OCI-LY1 (cell line): ENCODE results near the gene C16orf89.

Experiments used
- EZH2 ChIP-seq: fragments of 200-600 bp; sonication (generic), shearing (Covaris generic); IDR thresholded peaks from 2 replicates; pipeline ENCODE4 v1.8.0; 2017; ENCODE audit warnings: borderline replicate concordance, mixed run types, mild to moderate bottlenecking, antibody characterized with exemption, low read length, moderate library complexity, mixed read lengths
- TF ChIP-seq, protein P1 (sequence below): fragments of 200-600 bp; sonication (generic), shearing (Covaris generic); IDR thresholded peaks from 2 replicates; pipeline ENCODE4 v1.5.1; 2017; ENCODE audit warnings: mild to moderate bottlenecking, antibody characterized with exemption, low read length, moderate library complexity, mixed read lengths

GRCh38 chr16:5020551-5020950 is 45.2 kb downstream of the C16orf89 start:
- TF ChIP-seq, protein P1, sequence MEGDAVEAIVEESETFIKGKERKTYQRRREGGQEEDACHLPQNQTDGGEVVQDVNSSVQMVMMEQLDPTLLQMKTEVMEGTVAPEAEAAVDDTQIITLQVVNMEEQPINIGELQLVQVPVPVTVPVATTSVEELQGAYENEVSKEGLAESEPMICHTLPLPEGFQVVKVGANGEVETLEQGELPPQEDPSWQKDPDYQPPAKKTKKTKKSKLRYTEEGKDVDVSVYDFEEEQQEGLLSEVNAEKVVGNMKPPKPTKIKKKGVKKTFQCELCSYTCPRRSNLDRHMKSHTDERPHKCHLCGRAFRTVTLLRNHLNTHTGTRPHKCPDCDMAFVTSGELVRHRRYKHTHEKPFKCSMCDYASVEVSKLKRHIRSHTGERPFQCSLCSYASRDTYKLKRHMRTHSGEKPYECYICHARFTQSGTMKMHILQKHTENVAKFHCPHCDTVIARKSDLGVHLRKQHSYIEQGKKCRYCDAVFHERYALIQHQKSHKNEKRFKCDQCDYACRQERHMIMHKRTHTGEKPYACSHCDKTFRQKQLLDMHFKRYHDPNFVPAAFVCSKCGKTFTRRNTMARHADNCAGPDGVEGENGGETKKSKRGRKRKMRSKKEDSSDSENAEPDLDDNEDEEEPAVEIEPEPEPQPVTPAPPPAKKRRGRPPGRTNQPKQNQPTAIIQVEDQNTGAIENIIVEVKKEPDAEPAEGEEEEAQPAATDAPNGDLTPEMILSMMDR = no peak
- no peak for TF ChIP-seq EZH2
